Endothelial cell of umbilical vein (primary cell): Measurements from ENCODE around the gene CLIP2. TPM values are rescaled to one million over a fixed set of nuclear protein-coding genes. Genes with fewer than 3 reads are reported as not detected.

ENCODE experiments used
- BruUV-seq: library from RNA; stranded (reverse); fragments of 400-500 nt; replicated peaks from 2 replicates; lab custom pipeline; 2021; lab: Mats Ljungman, UMichigan
- CTCF ChIA-PET: fragments of 300-600, 350-600 bp; sonication (Branson Sonifier 250); formaldehyde crosslinking; loops from one replicate; lab custom pipeline; 2021; ENCODE audit warnings: antibody characterized with exemption, inconsistent platforms; lab: Charles Lee
- POLR2A ChIA-PET: fragments of 300-600, 350-600 bp; sonication (Branson Sonifier 250); formaldehyde crosslinking; loops from one replicate; lab custom pipeline; 2021; ENCODE audit warnings: antibody characterized with exemption, inconsistent platforms; lab: Charles Lee
- DNase-seq: peaks from one replicate; pipeline ENCODE4 v3.0.0-alpha.2; 2011; ENCODE audit warnings: low read depth, low spot score
- FAIRE-seq: peaks from 2 replicates; lab custom pipeline; 2011; peaks lifted over from hg19 to GRCh38; lab: Jason Lieb, UNC
- H2AFZ ChIP-seq: 2 replicates; pipeline ENCODE4 v1.6.0; 2012; ENCODE audit warnings: low read depth, low read length, control low read depth, inconsistent platforms
- H3K27ac ChIP-seq: 2 replicates; pipeline ENCODE4 v1.5.1; 2011; ENCODE audit warnings: low read depth, mild to moderate bottlenecking, control low read depth, low read length, moderate library complexity; ENCODE audit not compliant: insufficient read depth
- H3K27me3 ChIP-seq, 2 experiments: 2 replicates each; pipeline versions ENCODE4 v1.6.0 to v1.6.1; 2011; ENCODE audit warnings: low read length in 2 of 2, mixed read lengths in 1 of 2; ENCODE audit not compliant: control insufficient read depth in 2 of 2, insufficient read depth in 2 of 2
- H3K36me3 ChIP-seq, 2 experiments: 2 replicates in 1 of 2; 3 replicates in 1 of 2; pipeline ENCODE4 v1.5.1; 2011; ENCODE audit warnings: low read length in 2 of 2, mild to moderate bottlenecking in 1 of 2, moderate library complexity in 1 of 2; ENCODE audit not compliant: control insufficient read depth in 2 of 2, insufficient read depth in 2 of 2; ENCODE audit errors: extremely low read depth in 1 of 2
- H3K4me1 ChIP-seq: 3 replicates; pipeline ENCODE4 v1.5.1; 2011; ENCODE audit warnings: mild to moderate bottlenecking, low read length; ENCODE audit not compliant: control insufficient read depth, insufficient read depth; ENCODE audit errors: extremely low read depth
- H3K4me2 ChIP-seq: 2 replicates; pipeline ENCODE4 v1.6.1; 2011; ENCODE audit warnings: low read length, control low read depth, mixed read lengths; ENCODE audit not compliant: insufficient read depth
- H3K4me3 ChIP-seq, 3 experiments: fragments of 200-600 bp in 1 of 3; sonication (generic), shearing (Covaris generic) in 1 of 3; replicated peaks in 1 of 3; 2 replicates each; pipeline ENCODE4 v1.5.1; 2011 to 2016; ENCODE audit warnings: control low read depth in 3 of 3, low read length in 3 of 3, mild to moderate bottlenecking in 2 of 3, inconsistent platforms in 1 of 3, low read depth in 1 of 3, moderate library complexity in 1 of 3; ENCODE audit not compliant: insufficient read depth in 1 of 3
- H3K79me2 ChIP-seq: 2 replicates; pipeline ENCODE4 v1.6.0; 2012; ENCODE audit warnings: low read length, inconsistent platforms; ENCODE audit not compliant: control insufficient read depth, insufficient read depth
- H3K9ac ChIP-seq: replicated peaks from 2 replicates; pipeline ENCODE3; 2011; ENCODE audit warnings: low read length, control low read depth; ENCODE audit not compliant: insufficient read depth; ENCODE audit errors: extremely low read depth
- H3K9me1 ChIP-seq: replicated peaks from 3 replicates; pipeline ENCODE4 v1.6.0; 2011; ENCODE audit warnings: mild to moderate bottlenecking, low read length; ENCODE audit not compliant: control insufficient read depth, insufficient read depth; ENCODE audit errors: extremely low read depth
- H3K9me3 ChIP-seq: replicated peaks from 2 replicates; pipeline ENCODE4 v1.5.1; 2012; ENCODE audit warnings: low read length, inconsistent platforms; ENCODE audit not compliant: control insufficient read depth, insufficient read depth
- H4K20me1 ChIP-seq: replicated peaks from 2 replicates; pipeline ENCODE3; 2011; ENCODE audit warnings: mild to moderate bottlenecking, low read length; ENCODE audit not compliant: control insufficient read depth, insufficient read depth; ENCODE audit errors: extremely low read depth
- EZH2 ChIP-seq: IDR thresholded peaks from 2 replicates; pipeline ENCODE4 v1.6.1; 2012; ENCODE audit warnings: borderline replicate concordance, low read depth, mild to moderate bottlenecking, moderate library complexity, low read length, inconsistent platforms; ENCODE audit not compliant: severe bottlenecking
- FOS ChIP-seq: IDR thresholded peaks from 2 replicates; pipeline ENCODE4 v1.6.1; 2011; ENCODE audit warnings: mild to moderate bottlenecking, low read length, moderate library complexity, borderline replicate concordance; ENCODE audit not compliant: insufficient read depth
- GATA2 ChIP-seq: IDR thresholded peaks from 2 replicates; pipeline ENCODE4 v1.7.0; 2011; ENCODE audit warnings: low read depth, mild to moderate bottlenecking, moderate library complexity, mixed read lengths, low read length; ENCODE audit not compliant: insufficient read length, insufficient read depth
- JUN ChIP-seq: IDR thresholded peaks from 2 replicates; pipeline ENCODE4 v1.6.1; 2011; ENCODE audit warnings: borderline replicate concordance, low read depth; ENCODE audit not compliant: insufficient read length, insufficient read depth
- MYC ChIP-seq: IDR thresholded peaks from one replicate; pipeline ENCODE4 v1.6.1; 2011; ENCODE audit warnings: mild to moderate bottlenecking, low read depth, low read length
- POLR2A ChIP-seq: IDR thresholded peaks from 2 replicates; pipeline ENCODE4 v1.6.1; 2012; ENCODE audit warnings: low read depth, mild to moderate bottlenecking, control low read depth, low read length
- POLR2AphosphoS5 ChIP-seq: IDR thresholded peaks from 2 replicates; pipeline ENCODE4 v1.6.1; 2012; ENCODE audit warnings: low read depth, mild to moderate bottlenecking, control low read depth, low read length, moderate library complexity; ENCODE audit not compliant: insufficient read depth
- dilution Hi-C: fragments of 300-500 bp; cut with MboI; formaldehyde crosslinking; loops from one replicate; pipeline ENCODE4 v1.15.0; 2019; ENCODE audit warnings: low sequenced_read_pairs; ENCODE audit not compliant: extremely low pct_ligation_motif_present
- intact Hi-C: fragments of 100-400 bp; cut with micrococcal nuclease; formaldehyde crosslinking; loops from one replicate; pipeline ENCODE4 v1.10.0; 2022
- polyA plus RNA-seq, 4 experiments: library from polyadenylated mRNA; depleted of rRNA in 3 of 4; stranded (reverse) in 3 of 4; unstranded in 1 of 4; fragments of >200 nt; gene quantifications; 2 replicates each; pipeline versions ENCODE4 v1.2.1 to v1.2.3, GENCODE V29; 2011 to 2012; ENCODE audit warnings: missing spikeins in 1 of 4
- total RNA-seq: library from RNA; stranded (reverse); gene quantifications from 2 replicates; pipeline ENCODE4 v1.2.3, GENCODE V29; 2021

The CLIP2 gene
- total and polyA plus RNA-seq, 2 donors (not counting 3 experiments of a cell fraction or from before 2014, with no cell fraction given) = 8.3 to 37.1 TPM

DNA sequence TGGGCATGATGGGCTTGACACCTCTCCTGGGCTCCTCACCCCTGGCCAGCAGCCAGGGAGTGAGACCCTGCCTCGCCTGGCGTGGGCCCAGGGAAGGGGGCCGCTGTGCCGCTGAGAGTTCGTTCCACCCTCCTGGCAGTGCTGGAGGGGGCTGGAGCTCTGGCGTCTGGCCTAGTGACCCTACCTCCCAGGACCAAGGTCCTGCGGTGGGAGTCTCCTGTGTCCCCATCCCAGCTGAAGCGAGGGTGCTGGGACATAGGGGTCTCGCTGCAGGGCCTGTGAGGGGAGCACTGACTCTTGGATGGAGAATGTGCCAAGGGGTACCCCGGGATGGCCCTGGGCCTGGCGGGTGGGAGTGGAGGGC, 165.7 kb downstream of the CLIP2 start:
- no peaks in the 10 kb centered on the region for H3K27me3 ChIP-seq
- peaks cover 8% of the 10 kb centered on the region for H3K79me2 ChIP-seq
- ChIA-PET POLR2A (no interaction called here), CTCF (no interaction called here)
- H3K4me1 ChIP-seq = peaks cover 9% of the 10 kb centered on the region
- dilution Hi-C loops (no loop called here), intact Hi-C loops (loop anchor here (10.0 kb wide), 1 partner anchor 200 kb away; the partner anchor contains the start of gene GTF2I)
- no peak overlapping the region for H2AFZ ChIP-seq
- DNase-seq (no peak), FAIRE-seq (no peak)
- TF ChIP-seq POLR2AphosphoS5 = no peak
- no peak for TF ChIP-seq EZH2
- TF ChIP-seq FOS = no peak
- no peak for TF ChIP-seq MYC
- no peak for TF ChIP-seq JUN
- no peak for TF ChIP-seq GATA2
- no peak for TF ChIP-seq POLR2A
- H3K9me3 ChIP-seq = no peaks in the 10 kb centered on the region
- BruUV-seq = no TSS peak
- no peak overlapping the region for H3K27ac ChIP-seq
- H3K9ac ChIP-seq = no peak overlapping the region
- no peaks in the 10 kb centered on the region for H3K9me1 ChIP-seq
- H3K4me2 ChIP-seq = no peak overlapping the region
- no peaks in the 10 kb centered on the region for H4K20me1 ChIP-seq
- H3K4me3 ChIP-seq = peak overlapping the region in 2 of 3 experiments; percentile 39 to 76
- no peaks in the 10 kb centered on the region for H3K36me3 ChIP-seq

DNA sequence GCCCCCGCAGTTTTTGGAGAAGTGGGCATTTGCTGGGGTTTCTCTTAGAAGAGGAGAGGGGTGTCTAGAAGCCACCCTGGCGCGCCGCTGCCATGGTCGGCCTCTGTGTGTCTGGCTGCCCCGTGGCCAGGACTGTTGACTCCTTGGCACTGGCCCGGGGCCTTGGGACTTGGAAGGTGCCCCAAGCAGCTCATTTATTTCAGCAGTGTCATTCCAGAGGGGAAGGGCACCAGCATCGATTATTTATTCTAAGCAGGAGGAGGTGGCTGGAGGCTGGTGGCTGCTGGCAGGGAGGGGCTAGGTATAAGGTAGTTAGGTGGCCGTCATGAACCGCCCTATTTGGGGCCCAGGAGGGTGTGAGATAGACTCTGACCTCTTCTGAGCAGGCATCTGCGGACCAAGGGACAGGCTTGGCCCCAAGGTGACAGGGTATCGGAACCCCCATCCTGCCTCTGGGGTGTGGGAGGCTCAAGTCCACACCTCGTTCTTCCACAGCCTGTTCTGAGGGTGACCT, 166.1 kb downstream of the CLIP2 start:
- BruUV-seq = no TSS peak
- ChIA-PET POLR2A (no interaction called here), CTCF (no interaction called here)
- Histone ChIP-seq H3K9me1 (no peaks in the 10 kb centered on the region), H3K4me3 (no peak overlapping the region), H3K27me3 (no peaks in the 10 kb centered on the region), H3K9ac (no peak overlapping the region), H3K36me3 (no peaks in the 10 kb centered on the region), H3K4me1 (peaks cover 9% of the 10 kb centered on the region), H2AFZ (no peak overlapping the region), H4K20me1 (no peaks in the 10 kb centered on the region), H3K4me2 (no peak overlapping the region), H3K79me2 (peaks cover 8% of the 10 kb centered on the region), H3K9me3 (no peaks in the 10 kb centered on the region), H3K27ac (no peak overlapping the region)
- DNase-seq = no peak
- intact Hi-C loops (loop anchor here (10.0 kb wide), 1 partner anchor 199 kb away; the partner anchor contains the start of gene GTF2I), dilution Hi-C loops (no loop called here)
- no peak for FAIRE-seq
- TF ChIP-seq GATA2 (no peak), EZH2 (no peak), POLR2AphosphoS5 (no peak), FOS (no peak), MYC (no peak)

Other genes starting within 250 kb of the CLIP2 start
- 54.4 and 54.5 TPM in 2 replicates for gene LIMK1, start 205.6 kb upstream of the CLIP2 start, total RNA-seq
- 52.9 and 62.0 TPM in 2 replicates for gene LIMK1, start 205.6 kb upstream of the CLIP2 start, polyA plus RNA-seq
- 415 and 434 TPM in 2 replicates for gene EIF4H, start 115.1 kb upstream of the CLIP2 start, total RNA-seq
- gene EIF4H, start 115.1 kb upstream of the CLIP2 start, polyA plus RNA-seq = 334 and 406 TPM in 2 replicates
- gene LAT2, start 79.4 kb upstream of the CLIP2 start, total RNA-seq = 1.1 and 1.8 TPM in 2 replicates
- gene LAT2, start 79.4 kb upstream of the CLIP2 start, polyA plus RNA-seq = 0.57 and 1.0 TPM in 2 replicates
- gene RFC2, start 35.0 kb upstream of the CLIP2 start, total RNA-seq = 40.0 and 44.3 TPM in 2 replicates
- 17.8 and 24.4 TPM in 2 replicates for gene RFC2, start 35.0 kb upstream of the CLIP2 start, polyA plus RNA-seq
- 24.2 and 24.7 TPM in 2 replicates for gene GTF2IRD1, start 164.5 kb downstream of the CLIP2 start, total RNA-seq
- 14.0 and 14.2 TPM in 2 replicates for gene GTF2IRD1, start 164.5 kb downstream of the CLIP2 start, polyA plus RNA-seq